GM18508 (cell line): Measurements from ENCODE around the gene KCNMA1.

ENCODE experiments used
- ATAC-seq: cut with Tn5 transposase; IDR thresholded peaks from one replicate; pipeline ENCODE4 v1.9.1; 2021; ENCODE audit warnings: moderate number of reproducible peaks; ENCODE audit not compliant: insufficient read depth, unreplicated experiment

KCNMA1 gene

GRCh38 chr10:77609781-77610272, 27.8 kb downstream of the KCNMA1 start:
- no peak for ATAC-seq

- ATAC-seq: no peak
Measured at GRCh38 chr10:77608281-77608680, 29.3 kb downstream of the KCNMA1 start.

DNA sequence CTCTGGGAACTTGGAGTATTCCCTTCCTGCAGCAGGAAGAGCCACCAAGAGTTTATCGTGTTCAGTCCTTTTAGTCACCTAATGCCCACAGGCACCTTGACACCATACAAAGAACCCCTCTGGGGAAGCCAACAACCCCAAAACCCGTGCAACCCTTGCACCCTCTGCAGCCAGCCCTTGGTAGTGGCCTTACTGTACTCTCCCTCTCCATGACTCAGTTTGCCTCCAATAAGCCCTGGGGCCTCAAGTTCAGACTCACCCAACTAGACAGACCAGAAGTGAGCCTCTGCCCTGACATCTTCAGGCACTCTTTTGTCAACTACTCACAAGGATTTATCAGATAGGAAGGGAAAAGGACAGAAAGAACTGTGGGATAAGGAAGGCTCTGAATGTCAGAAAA, 30.9 kb downstream of the KCNMA1 start:
- no peak for ATAC-seq

DNA sequence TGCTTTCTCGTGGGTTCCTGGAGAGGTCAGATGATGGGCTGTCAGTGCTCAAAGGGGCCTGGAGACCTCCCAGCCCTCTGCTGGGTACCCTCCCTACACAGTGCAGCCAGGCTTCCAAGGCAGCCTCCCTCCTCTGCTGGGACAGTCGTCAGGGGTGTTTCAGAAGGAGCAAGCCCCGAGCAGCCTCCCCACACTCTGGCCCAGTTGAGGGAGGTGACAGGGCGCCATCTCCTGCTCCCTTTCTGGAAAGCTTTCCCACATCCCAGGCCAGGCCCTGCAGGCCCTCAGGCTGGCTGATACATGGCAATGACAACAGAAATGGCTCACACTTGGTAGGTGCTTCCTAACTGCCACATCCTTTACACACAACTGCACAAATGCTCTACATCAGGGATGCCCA, 32.1 kb downstream of the KCNMA1 start:
- ATAC-seq: no peak

DNA sequence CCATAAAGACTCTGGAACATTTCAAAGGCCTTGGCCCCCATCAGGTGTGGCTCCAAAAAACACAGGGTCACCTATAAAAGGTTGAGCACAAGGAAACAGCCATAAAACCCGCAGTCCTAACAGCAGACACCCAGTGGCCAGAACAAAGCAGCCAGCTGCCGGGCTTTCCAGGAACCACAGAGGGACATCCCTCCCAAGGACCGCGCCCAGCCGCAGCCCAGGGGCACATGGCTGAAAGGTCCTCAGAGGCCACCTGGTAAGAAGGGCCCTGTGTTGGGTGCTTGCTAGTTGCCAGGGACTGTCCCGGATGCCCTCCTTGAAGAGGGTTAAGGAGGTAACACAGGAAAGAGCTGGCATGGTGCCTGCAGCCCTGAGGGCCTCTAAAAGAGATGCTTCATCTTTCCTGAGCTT, 32.7 kb downstream of the KCNMA1 start:
- ATAC-seq: no peak

GRCh38 chr10:77604063-77604462, 33.5 kb downstream of the KCNMA1 start:
- peak; percentile 25 for ATAC-seq

GRCh38 chr10:77603534-77603927, 34.1 kb downstream of the KCNMA1 start:
- peak; percentile 59 for ATAC-seq

DNA sequence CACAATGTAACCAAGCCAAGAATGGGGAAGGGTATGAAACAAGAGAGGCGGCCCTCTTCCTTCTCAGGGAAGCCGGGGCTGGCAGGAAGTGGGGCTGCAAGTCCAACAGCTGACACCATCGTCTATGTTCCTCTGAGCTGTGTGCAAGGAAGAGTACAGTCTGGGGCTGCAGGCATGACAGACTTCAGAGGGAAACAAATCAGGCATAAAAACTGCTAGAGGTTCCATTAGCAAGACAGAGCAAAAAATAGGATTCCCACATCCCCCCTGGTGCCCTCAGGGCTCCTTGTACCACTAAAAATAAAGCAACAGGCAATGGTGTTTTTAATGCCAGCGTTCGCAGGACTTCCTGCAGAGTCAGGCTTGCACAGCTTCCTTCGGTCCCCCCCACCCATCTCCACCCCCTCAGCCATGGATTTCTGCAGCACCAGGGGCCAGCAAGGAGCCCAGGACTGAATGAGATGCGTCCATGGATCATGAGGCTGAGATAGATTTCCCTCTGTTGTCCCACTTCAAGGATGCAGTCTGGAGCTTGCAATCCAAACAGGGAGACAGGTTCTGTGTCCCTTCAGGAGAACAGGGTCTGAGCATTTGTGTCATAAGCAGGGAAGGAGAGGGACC, 34.6 kb downstream of the KCNMA1 start:
- no peak for ATAC-seq

- ATAC-seq: no peak
Measured at GRCh38 chr10:77602231-77602912, 35.2 kb downstream of the KCNMA1 start.

- ATAC-seq: no peak
Measured at GRCh38 chr10:77601488-77601887, 36.1 kb downstream of the KCNMA1 start.

DNA sequence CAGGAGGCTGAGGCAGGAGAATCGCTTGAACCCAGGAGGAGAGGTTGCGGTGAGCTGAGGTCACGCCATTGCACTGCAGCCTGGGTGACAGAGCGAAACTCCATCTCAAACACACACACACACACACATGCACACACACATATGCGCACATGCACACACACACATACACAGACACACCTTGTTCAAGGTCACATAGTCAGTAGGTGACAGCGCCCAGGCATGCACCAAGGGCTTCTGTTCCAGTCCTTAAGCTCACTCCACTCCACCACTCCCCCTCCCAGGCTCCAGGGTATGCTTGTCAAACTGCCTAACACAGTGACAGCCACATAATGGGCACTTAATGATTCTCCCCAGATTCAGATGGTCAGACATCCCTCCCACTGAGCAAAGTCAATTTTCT, 37.0 kb downstream of the KCNMA1 start:
- ATAC-seq: no peak

DNA sequence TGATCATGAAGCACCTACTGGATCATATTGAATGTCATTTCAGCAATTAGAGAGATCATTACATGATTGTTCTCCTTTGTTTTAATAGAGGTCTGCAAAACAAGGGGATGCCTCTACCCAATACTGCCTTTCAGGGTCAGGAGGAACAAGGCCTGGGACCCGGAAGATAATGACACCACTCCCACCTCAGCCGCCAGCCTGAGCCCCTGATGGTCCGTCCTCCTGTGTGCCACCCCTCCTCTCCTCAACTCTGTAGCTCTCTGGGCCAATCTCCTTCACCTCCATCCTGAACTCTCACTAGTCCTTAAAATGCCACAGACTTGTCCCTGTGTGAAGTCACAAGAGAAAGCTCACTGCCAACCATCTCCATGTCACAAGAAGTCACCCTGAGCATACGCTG, 38.0 kb downstream of the KCNMA1 start:
- no peak for ATAC-seq

GRCh38 chr10:77598606-77599005, 39.0 kb downstream of the KCNMA1 start:
- ATAC-seq: no peak

DNA sequence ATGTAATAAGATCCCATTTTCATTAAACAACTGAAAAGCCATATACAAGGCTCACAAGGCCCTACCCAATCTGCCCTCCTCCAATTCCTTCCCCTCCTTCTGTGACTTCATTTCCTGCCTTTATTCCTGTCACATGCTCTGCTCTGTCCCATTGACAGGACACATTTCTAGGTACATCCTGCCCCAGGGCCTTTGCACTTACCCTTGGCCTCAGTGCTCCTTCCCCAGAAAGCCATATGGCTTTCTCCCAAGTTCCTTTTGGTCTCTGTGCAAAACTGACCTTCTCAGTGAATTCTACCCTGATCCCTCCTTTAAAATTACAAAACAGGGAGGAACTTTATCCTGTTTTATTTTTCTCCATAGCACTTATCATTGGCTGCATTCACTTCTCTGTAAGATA, 40.0 kb downstream of the KCNMA1 start:
- ATAC-seq: no peak

- no peak for ATAC-seq
Measured at GRCh38 chr10:77594471-77594783, 43.2 kb downstream of the KCNMA1 start.

GRCh38 chr10:77593771-77594470, 43.7 kb downstream of the KCNMA1 start:
- no peak for ATAC-seq

- ATAC-seq: no peak
Measured at GRCh38 chr10:77592946-77593636, 44.5 kb downstream of the KCNMA1 start.

GRCh38 chr10:77592510-77592909, 45.1 kb downstream of the KCNMA1 start:
- ATAC-seq: no peak

GRCh38 chr10:77591238-77591880, 46.2 kb downstream of the KCNMA1 start:
- ATAC-seq: no peak

DNA sequence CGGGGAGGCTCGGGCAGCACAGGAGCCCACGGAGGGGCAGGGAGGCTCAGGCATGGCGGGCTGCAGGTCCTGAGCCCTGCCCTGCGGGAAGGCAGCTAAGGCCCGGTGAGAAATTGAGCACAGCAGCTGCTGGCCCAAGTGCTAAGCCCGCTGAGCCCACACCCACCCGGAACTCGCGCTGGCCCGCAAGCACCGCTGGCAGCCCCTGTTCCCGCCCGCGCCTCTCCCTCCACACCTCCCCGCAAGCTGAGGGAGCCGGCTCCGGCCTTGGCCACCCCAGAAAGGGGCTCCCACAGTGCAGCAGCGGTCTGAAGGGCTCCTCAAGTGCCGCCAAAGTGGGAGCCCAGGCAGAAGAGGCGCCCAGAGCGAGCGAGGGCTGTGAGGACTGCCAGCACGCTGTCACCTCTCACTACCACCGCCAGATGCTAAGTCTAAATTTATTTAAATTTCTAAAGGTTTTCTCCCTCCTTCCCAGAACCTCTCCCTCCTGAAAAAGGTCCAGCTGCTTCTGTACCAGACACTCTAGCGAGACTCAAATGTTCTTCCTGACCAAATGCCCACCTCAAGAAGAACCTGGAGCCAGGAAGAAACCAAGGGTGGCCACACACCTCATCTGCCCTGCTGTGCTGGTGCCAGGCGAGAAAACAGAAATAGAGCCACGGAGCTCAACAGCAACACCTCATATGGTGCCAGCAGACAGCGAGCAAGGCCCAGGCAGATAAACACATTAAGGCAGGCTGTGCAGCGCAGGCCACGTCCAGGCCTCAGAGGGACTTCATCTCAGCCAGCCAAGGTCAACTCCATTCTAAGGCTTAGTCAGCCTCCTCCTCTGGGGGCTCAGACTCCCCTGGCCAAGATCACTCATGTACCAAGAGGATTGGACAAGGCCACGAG, 47.0 kb downstream of the KCNMA1 start:
- ATAC-seq: no peak
